GM19467 (cell line): ENCODE measurements around the gene USHBP1.

Experiments used
- ATAC-seq: cut with Tn5 transposase; IDR thresholded peaks from one replicate; pipeline ENCODE4 v1.9.1; 2021; ENCODE audit warnings: mild to moderate bottlenecking, moderate library complexity; ENCODE audit not compliant: unreplicated experiment

The USHBP1 gene, protein sequence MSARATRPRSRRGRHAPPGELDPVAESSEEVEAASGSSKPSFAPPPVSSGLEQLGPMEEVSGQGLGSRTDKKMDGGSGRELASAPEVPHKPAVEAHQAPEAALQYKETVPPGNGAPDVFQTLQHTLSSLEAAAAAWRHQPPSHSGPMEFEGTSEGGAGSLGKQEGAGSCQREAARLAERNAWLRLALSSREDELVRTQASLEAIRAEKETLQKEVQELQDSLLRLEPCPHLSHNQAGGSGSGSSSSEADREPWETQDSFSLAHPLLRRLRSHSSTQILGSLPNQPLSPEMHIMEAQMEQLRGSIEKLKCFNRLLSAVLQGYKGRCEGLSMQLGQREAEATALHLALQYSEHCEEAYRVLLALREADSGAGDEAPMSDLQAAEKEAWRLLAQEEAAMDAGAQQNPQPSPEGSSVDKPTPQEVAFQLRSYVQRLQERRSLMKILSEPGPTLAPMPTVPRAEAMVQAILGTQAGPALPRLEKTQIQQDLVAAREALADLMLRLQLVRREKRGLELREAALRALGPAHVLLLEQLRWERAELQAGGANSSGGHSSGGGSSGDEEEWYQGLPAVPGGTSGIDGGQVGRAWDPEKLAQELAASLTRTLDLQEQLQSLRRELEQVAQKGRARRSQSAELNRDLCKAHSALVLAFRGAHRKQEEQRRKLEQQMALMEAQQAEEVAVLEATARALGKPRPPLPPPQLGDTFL

DNA sequence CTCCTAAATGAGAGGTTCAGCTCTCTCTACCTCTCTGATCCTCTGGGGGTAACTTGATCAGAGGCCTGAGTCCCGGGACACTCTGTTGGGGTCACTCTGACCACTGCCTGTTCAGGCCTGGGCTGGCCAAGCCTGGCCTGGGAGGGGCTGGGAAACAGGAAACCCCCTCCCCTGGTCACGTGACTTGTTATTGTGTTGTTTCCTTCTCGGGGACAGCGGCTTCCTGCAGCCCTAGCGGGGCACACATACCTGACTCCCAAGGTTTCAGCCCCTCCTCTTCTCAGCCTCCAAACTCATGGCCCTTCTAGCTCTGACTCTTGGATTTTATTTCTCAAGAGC lies at the start of gene USHBP1:
USHBP1 (minus strand) TSS at position 105 of the 339 bp plus-strand sequence. CDS start 446 bp downstream, outside the sequence.
- no peak for ATAC-seq

- no peak for ATAC-seq
These were observed 49.6 kb upstream of the USHBP1 start for GRCh38 chr19:17314007-17314593.

GRCh38 chr19:17312189-17313113 lies 47.9 kb upstream of the USHBP1 start:
- ATAC-seq: no peak

DNA sequence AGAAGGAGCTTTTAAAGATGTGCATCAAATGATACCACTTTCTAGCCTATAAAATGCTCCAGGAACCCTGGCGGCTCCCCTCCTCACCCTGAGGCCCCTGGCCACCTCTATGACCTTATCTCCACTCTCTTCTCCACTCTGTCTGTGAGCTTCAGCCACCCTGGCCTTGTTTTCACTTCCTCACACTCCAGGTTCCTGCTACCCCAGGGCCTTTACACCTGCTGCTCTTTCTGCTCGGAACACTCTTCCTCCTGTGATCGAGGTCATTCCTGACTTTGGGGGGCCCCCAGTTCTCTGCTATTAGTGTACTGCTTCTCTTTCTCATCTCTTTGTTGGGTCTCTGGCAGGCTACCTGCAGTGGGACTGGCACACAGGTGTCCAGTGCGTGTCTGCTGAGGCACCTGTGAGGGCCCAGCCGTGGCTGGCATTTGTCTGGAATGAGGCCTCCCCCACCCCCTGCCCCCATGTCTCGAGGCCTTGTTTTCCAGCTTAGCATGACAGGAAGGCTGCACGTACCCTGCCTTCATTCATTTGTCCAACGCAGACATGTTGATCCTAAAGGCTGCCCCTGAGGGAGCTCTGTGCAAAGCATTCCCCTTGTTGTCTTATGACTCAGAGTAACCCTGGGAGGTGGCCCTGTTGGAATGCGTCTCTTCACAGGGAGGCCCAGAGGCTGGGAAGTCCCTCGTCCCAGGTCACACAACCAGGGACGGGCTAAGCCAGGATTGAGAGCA lies 47.1 kb upstream of the USHBP1 start:
- ATAC-seq: no peak

DNA sequence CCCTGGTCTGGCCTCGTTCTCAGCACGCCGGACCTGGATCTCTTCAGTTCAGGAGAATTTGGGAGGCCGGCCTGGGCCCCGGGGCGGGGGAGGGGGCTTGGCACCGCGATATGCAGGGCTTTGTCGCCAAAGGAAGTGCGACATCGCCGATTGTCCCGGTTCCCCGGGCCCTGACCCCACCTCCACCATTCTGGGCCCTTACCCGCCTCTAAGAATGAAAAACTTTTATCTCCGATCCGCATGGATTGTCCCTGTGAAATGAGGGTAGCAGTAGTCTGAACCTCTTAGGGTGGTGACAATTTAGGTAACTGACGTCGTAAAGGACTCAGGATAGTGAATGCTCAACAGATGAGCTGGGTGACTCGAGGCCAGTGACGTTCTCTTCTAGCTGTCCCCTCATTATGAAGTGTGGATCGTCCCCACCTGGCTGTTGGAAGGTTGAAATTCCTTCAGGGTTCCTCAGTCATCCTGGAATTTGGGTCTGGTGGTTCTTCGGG lies 45.5 kb upstream of the USHBP1 start:
- ATAC-seq: no peak

DNA sequence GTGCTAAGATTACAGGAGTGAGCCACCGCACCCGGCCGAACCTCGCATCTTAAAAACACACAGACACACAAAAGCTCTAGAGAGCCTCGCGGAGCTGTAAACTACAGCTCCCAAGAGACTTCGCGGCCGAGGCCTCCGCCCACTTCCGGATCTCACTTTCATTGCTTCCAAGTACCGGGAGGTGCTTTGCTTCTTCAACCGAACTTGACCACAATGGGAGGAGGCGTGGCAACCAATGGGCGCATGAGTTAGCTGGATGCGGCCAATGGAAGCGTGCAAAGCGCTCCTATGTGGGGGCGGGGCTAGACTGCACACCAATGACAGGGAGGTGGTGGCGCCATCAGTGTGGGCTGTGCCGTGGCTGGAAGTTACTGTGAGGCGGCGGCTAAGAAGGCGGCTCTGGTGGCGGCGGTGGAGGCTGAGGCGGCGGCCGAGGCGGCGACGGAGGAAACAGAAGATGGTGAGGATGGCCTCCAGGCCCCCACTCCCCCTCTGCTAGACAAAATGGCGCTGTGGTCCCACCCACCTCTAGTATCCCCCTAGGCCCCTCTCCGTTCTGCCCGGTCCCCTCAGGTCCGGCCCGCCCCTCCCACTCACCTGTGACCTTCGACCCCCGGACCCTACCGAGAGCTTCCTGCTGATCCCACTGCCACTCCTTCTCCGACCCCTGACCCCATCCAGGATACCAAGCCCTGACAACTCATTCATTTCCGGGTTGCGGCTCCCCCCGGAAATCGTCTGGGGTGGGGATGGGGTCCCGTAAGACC lies 44.8 kb upstream of the USHBP1 start, which contains the start of gene DDA1:
DDA1 (plus strand) TSS at position 366 of the 767 bp plus-strand sequence; CDS start at position 458, 92 bp downstream.
- ATAC-seq: peak; percentile 41

DNA sequence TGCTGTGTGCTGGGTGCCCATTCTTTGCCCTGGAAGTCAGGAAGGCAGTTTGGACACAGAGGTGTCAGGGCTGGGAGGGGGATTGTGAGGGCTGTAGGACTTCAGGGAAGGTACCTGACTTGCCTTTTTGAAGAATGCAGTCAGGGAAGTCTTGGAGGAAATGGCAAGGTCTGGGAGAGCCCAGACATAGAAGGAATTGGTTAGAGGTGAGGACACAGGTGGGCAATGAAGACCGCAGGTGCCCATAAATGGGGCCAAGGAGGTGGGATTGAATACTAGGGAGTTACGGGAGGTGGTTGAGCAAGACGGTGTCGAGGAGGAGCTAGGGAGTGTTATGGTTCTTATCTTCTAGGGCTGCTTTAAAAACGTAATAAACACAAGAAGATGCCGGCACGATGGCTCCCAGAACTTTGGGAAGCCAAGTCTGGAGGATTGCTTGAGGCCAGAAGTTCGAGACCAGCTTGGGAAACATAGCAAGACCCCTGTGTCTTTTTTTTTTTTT lies 43.4 kb upstream of the USHBP1 start:
- ATAC-seq: no peak

- ATAC-seq: no peak
These were observed 41.8 kb upstream of the USHBP1 start for GRCh38 chr19:17306285-17306714.

- peak; percentile 75 for ATAC-seq
These were observed 41.2 kb upstream of the USHBP1 start, which contains the start of gene MRPL34 for GRCh38 chr19:17305517-17306284. Gene MRPL34, plus strand, starts transcription at chr19:17305872. Its CDS starts 21 bp downstream, at chr19:17305893.

- ATAC-seq: no peak
These were observed 40.6 kb upstream of the USHBP1 start for GRCh38 chr19:17305216-17305516.

GRCh38 chr19:17304386-17305215 lies 40.1 kb upstream of the USHBP1 start:
- no peak for ATAC-seq

DNA sequence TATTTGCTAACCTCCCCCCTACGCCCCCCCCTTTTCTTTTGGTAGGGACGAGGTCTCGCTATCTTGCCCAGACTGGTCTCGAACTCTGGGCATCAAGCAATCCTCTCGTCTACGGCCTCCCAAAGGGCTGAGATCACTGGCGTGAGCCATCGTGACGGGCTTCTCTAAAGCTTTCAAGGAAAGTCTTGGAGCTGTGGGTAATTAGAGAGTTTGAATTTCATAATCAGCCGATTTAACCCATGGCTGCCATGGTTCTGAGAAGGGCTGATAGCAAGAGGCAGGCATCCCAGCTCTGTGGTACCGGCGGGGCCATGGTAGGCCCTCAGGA lies 39.4 kb upstream of the USHBP1 start:
- no peak for ATAC-seq

DNA sequence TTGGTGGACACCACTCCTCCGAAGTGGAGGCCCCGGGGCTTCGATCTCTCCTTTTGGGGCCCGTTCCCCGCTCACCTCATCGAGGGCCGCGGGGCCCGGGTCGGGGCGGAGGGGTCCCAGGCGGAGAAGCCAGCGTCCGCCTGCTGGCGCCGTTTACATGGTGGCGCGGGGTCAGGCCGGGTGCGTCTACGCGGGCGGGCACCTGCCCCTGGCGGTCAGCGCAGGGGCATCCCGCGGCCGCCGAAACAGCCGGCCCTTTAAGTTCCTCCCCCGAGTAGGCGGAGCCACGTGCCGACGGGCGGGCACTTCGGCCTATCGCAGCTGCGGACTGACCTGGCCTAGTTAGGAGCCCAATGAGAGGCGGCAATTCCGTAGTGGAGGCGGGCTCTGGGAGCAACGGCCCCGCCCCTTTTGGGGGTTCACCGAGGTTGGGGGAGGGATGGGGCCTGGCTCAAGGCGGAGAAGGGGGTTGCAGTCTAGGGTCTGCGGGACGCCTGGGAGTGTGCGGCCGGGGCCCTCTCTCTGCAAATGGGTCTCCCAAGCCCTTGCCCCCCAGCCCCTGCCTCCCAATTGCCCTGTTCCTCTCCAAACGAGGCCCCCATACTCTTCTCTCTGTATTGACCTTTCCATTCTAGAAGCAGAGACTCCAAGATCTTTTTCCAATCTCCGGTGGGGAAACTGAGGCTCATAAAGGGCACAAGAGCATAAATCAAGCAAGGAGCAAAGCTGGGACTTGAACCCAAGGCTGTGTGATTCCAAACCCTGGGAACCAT lies 38.8 kb upstream of the USHBP1 start, which contains the start of gene ABHD8:
ABHD8 (minus strand) TSS at position 259 of the 773 bp plus-strand sequence. CDS start 1,809 bp downstream, outside the sequence.
- peak; percentile 46 for ATAC-seq

- no peak for ATAC-seq
These were observed 38.0 kb upstream of the USHBP1 start for GRCh38 chr19:17302391-17303166.

GRCh38 chr19:17300992-17301619 lies 36.6 kb upstream of the USHBP1 start:
- no peak for ATAC-seq
